Measurements from ENCODE around the gene GPX3. TPM values are rescaled to one million over a fixed set of nuclear protein-coding genes. Genes with fewer than 3 reads are reported as not detected.
A peak's percentile ranks its signal among the peaks of the same experiment; 100 is the strongest.

The GPX3 gene
- total and polyA plus RNA-seq, 10 of the 15 experiments (the other 5 are each of a cell fraction or from before 2014, with no cell fraction given): 0.04 to 1.0 (median 0.15) TPM; not detected in 3

GRCh38 chr5:151051931-151052608, 31.7 kb downstream of the GPX3 start:
- Histone ChIP-seq H3K9me3 (replicated peaks; ENCODE audit: control insufficient read depth, insufficient read depth, low read length) (no peaks in the 10 kb centered on the region), H3K79me2 (ENCODE audit: control insufficient read depth, insufficient read depth, low read length) (peaks cover 14% of the 10 kb centered on the region), H3K4me1 (ENCODE audit: control insufficient read depth, insufficient read depth, low read length) (no peaks in the 10 kb centered on the region; the same call in 1 of the 2 replicates), H3K4me3 (no peak overlapping the region), H3K36me3 (ENCODE audit: control insufficient read depth in 2 of 2, insufficient read depth in 2 of 2, low read length in 1 of 2) (peaks cover 49 to 69% of the 10 kb centered on the region in 2 experiments), H3K4me2 (ENCODE audit: control insufficient read depth, insufficient read depth) (no peak overlapping the region), H3K9ac (ENCODE audit: control insufficient read depth, insufficient read depth, low read length) (no peak overlapping the region), H3K27me3 (replicated peaks in 1 of 2; ENCODE audit: control insufficient read depth in 2 of 2, insufficient read depth in 2 of 2, low read length in 1 of 2) (no peaks in the 10 kb centered on the region), H3K27ac (ENCODE audit: control insufficient read depth, insufficient read depth) (no peak overlapping the region), H2AFZ (ENCODE audit: control insufficient read depth, low read depth, low read length) (no peak overlapping the region), H4K20me1 (ENCODE audit: control insufficient read depth, insufficient read depth) (no peaks in the 10 kb centered on the region; the same call in 1 of the 2 replicates)
- WGBS (ENCODE audit: insufficient coverage, insufficient replicate concordance, low lambda C conversion rate, missing lambda C conversion rate): 72% methylated on average over 10 of the region's 10 CpGs
- BruUV-seq (replicated peaks): no TSS peak
- ChIA-PET POLR2A (interaction anchor here (0.5 to 4.2 kb wide), 7 partner anchors 27 to 140 kb away, joined by 3 to 23 read pairs (median 4); no protein-coding TSS in a partner anchor), SMC1A (ENCODE audit: uncharacterized antibody, unreplicated experiment) (interaction anchor here (0.6 to 9.9 kb wide), 28 partner anchors 9 to 264 kb away, joined by 3 to 279 read pairs (median 6); partner anchors contain the start of gene TNIP1), CTCF (interaction anchor here (0.6 to 15.8 kb wide), 39 partner anchors 8 to 262 kb away, joined by 3 to 691 read pairs (median 5); partner anchors contain the start of genes ANXA6 and GM2A), RAD21 (ENCODE audit: unreplicated experiment) (interaction anchor here (0.7 to 7.7 kb wide), 31 partner anchors 14 to 266 kb away, joined by 3 to 178 read pairs (median 4); partner anchors contain the start of gene ANXA6)
- TF ChIP-seq STAT1 (conservative IDR thresholded peaks at IDR 0.05) (no peak), CBX5 (IDR thresholded peaks at IDR 0.05; ENCODE audit: low read depth) (no peak), NKRF (conservative IDR thresholded peaks at IDR 0.05) (no peak)
- ATAC-seq: peak; percentile 12
- peak; percentile 54 for FAIRE-seq
- no peak for DNase-seq (ENCODE audit: low read depth, low spot score)
- in situ Hi-C loops (cut with MboI) (loop anchor here (5.0 kb wide), 2 partner anchors 70 to 110 kb away; no protein-coding TSS in a partner anchor), intact Hi-C loops (cut with micrococcal nuclease; ENCODE audit: unreplicated experiment) (loop anchor here (1.0 to 5.0 kb wide), 3 partner anchors 63 to 265 kb away; no protein-coding TSS in a partner anchor)
